Activated B cell treated with CpG ODN at 0.5 μM for 24 hours (primary cell): ENCODE data around the gene PSMC3. TPM values are rescaled to one million over a fixed set of nuclear protein-coding genes. Genes with fewer than 3 reads are reported as not detected.
"Not testable (repeated sequence)": the region's sequence is repeated elsewhere in the genome, so short reads cannot be mapped to it uniquely, and the experiment has no call there.

Experiments used
- ATAC-seq: fragments of 200-7000 bp; cut with Tn5 transposase; one replicate; pipeline ENCODE4 v1.10.0; 2021; ENCODE audit warnings: low read depth, mild to moderate bottlenecking, moderate library complexity
- CTCF ChIA-PET: fragments of 350-600 bp; sonication (Branson Sonifier 250); formaldehyde crosslinking; loops from one replicate; lab custom pipeline; 2021; ENCODE audit warnings: antibody characterized with exemption; lab: Charles Lee
- POLR2A ChIA-PET: fragments of 350-600 bp; sonication (Branson Sonifier 250); formaldehyde crosslinking; loops from one replicate; lab custom pipeline; 2021; ENCODE audit warnings: antibody characterized with exemption; lab: Charles Lee
- DNase-seq: peaks from one replicate; pipeline ENCODE4 v3.0.0; 2022
- H3K27ac Mint-ChIP-seq: one replicate; pipeline ENCODE4 v1.8.0; 2020; ENCODE audit warnings: mixed read lengths
- H3K27me3 Mint-ChIP-seq: one replicate; pipeline ENCODE4 v1.8.0; 2021; ENCODE audit warnings: mixed read lengths
- H3K36me3 Mint-ChIP-seq: one replicate; pipeline ENCODE4 v1.8.0; 2021; ENCODE audit warnings: low read depth, mixed read lengths
- H3K4me1 Mint-ChIP-seq: one replicate; pipeline ENCODE4 v1.8.0; 2021; ENCODE audit warnings: mixed read lengths
- H3K4me3 Mint-ChIP-seq: one replicate; pipeline ENCODE4 v1.8.0; 2020; ENCODE audit warnings: mild to moderate bottlenecking, mixed read lengths
- H3K9me3 Mint-ChIP-seq: one replicate; pipeline ENCODE4 v1.8.0; 2020; ENCODE audit warnings: mixed read lengths
- intact Hi-C: fragments of 100-400 bp; cut with micrococcal nuclease; formaldehyde crosslinking; loops from one replicate; pipeline ENCODE4 v1.15.1; 2024
- total RNA-seq: library from RNA; stranded (reverse); gene quantifications from 2 replicates; pipeline ENCODE4 v1.2.3, GENCODE V29; 2022
- TF ChIP-seq, protein P1 (sequence below): fragments of 200-600 bp; IDR thresholded peaks from one replicate; pipeline ENCODE4 v1.8.0; 2022; ENCODE audit warnings: antibody characterized with exemption, mild to moderate bottlenecking

Gene PSMC3
- total RNA-seq, 1 donor from 2014 or later: 101 TPM

DNA sequence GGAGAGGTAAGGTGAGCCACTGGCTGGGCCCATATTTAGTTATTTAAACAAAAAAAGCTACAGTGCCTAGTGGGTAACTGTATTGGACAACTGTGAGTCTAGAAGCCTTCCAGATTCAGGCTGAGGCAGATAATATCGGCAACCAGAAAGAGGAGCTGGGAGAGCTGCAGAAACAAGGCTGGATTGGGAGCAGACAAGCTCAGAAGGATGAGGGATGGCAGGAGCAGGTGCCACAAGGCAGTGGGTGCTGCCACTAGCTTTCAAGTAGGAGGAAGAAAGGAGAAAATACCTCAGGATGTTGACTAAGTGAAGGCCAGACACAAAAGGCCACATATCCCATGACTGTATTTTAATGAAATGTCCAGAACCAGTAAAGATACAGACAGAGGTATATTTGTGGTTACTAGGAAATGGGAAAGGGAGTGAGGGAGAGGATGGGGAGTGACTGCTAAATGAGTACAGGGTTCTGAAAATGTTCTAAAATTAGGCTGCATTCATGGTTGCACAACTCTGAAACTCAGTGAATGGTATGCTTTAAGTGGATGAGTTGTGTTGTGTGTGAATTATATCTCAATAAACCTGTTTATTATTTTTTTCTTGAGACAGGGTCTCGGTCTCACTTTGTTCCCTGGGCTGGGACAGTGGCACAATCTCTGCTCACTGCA lies 34.5 kb upstream of the PSMC3 start:
- DNase-seq: no peak
- Mint-ChIP-seq H3K27me3 (no peaks in the 10 kb centered on the region), H3K4me3 (no peak overlapping the region), H3K9me3 (no peaks in the 10 kb centered on the region), H3K36me3 (peaks cover 30% of the 10 kb centered on the region), H3K4me1 (no peaks in the 10 kb centered on the region), H3K27ac (no peak overlapping the region)
- no peak for ATAC-seq
- ChIA-PET POLR2A (no interaction called here), CTCF (no interaction called here)
- intact Hi-C loops: no loop called here
- TF ChIP-seq, protein P1, sequence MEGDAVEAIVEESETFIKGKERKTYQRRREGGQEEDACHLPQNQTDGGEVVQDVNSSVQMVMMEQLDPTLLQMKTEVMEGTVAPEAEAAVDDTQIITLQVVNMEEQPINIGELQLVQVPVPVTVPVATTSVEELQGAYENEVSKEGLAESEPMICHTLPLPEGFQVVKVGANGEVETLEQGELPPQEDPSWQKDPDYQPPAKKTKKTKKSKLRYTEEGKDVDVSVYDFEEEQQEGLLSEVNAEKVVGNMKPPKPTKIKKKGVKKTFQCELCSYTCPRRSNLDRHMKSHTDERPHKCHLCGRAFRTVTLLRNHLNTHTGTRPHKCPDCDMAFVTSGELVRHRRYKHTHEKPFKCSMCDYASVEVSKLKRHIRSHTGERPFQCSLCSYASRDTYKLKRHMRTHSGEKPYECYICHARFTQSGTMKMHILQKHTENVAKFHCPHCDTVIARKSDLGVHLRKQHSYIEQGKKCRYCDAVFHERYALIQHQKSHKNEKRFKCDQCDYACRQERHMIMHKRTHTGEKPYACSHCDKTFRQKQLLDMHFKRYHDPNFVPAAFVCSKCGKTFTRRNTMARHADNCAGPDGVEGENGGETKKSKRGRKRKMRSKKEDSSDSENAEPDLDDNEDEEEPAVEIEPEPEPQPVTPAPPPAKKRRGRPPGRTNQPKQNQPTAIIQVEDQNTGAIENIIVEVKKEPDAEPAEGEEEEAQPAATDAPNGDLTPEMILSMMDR: no peak

DNA sequence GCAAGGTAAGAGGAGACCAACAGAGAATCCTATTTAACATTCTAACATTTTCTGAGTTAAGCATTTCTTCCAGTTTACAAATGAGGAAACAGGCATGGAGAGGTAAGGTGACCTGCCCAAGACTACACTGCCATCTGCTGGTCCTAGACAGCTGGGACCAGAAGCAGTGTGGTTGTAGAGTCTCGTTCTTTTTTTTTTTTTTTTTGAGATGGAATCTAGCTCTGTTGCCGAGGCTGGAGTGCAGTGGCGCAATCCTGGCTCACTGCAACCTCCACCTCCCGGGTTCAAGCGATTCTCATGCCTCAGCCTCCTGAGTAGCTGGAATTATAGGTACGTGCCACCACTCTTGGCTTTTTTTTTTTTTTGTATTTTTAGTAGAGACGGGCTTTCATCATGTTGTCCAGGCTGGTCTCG lies 28.0 kb upstream of the PSMC3 start:
- CTCF ChIA-PET: interaction anchor here (0.5 to 1.3 kb wide), 5 partner anchors 11 to 276 kb away, joined by 3 to 6 read pairs (median 3); no protein-coding TSS in a partner anchor
- intact Hi-C loops: loop anchor here (1.0 to 2.0 kb wide), 6 partner anchors 45 to 565 kb away; partner anchors contain the start of gene SLC39A13
- not testable (repeated sequence) for H3K27ac Mint-ChIP-seq, H3K4me1 Mint-ChIP-seq, H3K9me3 Mint-ChIP-seq, H3K27me3 Mint-ChIP-seq, H3K36me3 Mint-ChIP-seq, H3K4me3 Mint-ChIP-seq
- POLR2A ChIA-PET: interaction anchor here (0.6 to 1.6 kb wide), 3 partner anchors 76 to 936 kb away, joined by 3 to 5 read pairs (median 4); partner anchors contain the start of gene SPI1
- DNase-seq (peak; percentile 24), ATAC-seq (peak; percentile 96)

DNA sequence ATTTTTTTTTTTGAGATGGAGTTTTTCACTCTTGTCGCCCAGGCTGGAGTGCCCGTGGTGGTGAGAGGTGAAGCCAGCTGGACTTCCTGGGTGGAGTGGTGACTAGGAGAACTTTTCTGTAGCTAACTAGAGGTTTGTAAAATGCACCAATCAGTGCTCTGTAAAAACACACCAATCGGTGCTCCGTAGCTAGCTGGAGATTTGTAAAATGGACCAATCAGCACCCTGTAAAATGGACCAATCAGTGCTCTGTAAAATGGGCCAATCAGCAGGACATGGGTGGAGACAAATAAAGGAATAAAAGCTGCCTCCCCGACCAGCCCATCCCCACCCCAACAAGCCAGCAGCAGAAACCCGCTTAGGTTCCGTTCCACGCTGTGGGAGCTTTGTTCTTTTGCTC lies 27.1 kb upstream of the PSMC3 start:
- POLR2A ChIA-PET: interaction anchor here (0.6 to 1.6 kb wide), 2 partner anchors 86 to 239 kb away, joined by 3 to 4 read pairs; no protein-coding TSS in a partner anchor
- no peak for DNase-seq
- Mint-ChIP-seq H3K4me1 (peaks cover 5% of the 10 kb centered on the region), H3K27ac (no peak overlapping the region), H3K36me3 (no peaks in the 10 kb centered on the region), H3K27me3 (no peaks in the 10 kb centered on the region), H3K4me3 (no peak overlapping the region), H3K9me3 (no peaks in the 10 kb centered on the region)
- intact Hi-C loops: no loop called here
- CTCF ChIA-PET: interaction anchor here (0.6 to 1.3 kb wide), 4 partner anchors 18 to 566 kb away, joined by 3 to 6 read pairs (median 3); no protein-coding TSS in a partner anchor
- no peak for ATAC-seq
- TF ChIP-seq, protein P1: no peak

DNA sequence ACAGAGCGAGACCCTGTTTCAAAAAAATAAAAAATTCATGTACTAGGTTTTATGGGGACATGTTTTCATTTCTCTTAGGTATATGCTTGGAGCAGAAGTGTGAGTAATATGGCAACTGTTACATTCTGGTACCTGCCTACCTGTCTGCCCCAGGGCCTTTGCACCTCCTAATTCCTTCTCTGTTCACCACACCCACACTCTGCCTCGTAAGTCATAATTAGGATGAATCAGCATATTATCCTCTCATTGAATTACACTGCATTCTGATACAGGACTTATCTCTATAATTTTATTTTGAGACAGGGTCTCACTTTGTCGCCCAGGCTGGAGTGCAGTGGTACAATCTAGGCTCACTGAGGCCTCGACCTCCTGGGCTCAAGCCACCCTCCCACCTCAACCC lies 25.8 kb upstream of the PSMC3 start:
- ChIA-PET CTCF (no interaction called here), POLR2A (no interaction called here)
- Mint-ChIP-seq H3K4me3 (no peak overlapping the region), H3K36me3 (no peaks in the 10 kb centered on the region), H3K4me1 (peaks cover 5% of the 10 kb centered on the region), H3K9me3 (no peaks in the 10 kb centered on the region), H3K27ac (no peak overlapping the region), H3K27me3 (no peaks in the 10 kb centered on the region)
- intact Hi-C loops: no loop called here
- DNase-seq (no peak), ATAC-seq (no peak)
- TF ChIP-seq, protein P1: no peak

DNA sequence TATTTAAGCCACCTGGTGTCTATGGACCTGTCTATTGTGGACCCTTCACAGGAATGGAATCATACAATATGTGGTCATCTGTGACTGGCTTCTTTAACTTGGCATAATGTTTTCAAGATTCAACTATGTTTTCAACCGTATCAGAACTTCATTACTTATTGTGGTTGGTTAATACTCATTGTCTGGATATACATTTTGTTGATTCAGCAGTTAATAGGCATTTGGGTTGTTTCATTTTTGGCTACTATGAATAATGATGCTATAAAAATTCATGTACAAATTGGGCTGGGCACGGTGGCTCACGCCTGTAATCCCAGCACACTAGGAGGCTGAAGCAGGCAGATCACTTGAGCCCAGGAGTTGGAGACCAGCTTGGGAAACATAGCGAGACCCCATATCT lies 25.2 kb upstream of the PSMC3 start:
- Mint-ChIP-seq H3K27ac (no peak overlapping the region), H3K9me3 (no peaks in the 10 kb centered on the region), H3K36me3 (no peaks in the 10 kb centered on the region), H3K4me3 (no peak overlapping the region), H3K4me1 (peaks cover 5% of the 10 kb centered on the region), H3K27me3 (no peaks in the 10 kb centered on the region)
- ATAC-seq: no peak
- POLR2A ChIA-PET: no interaction called here
- no peak for DNase-seq
- TF ChIP-seq, protein P1: no peak
- CTCF ChIA-PET: no interaction called here
- intact Hi-C loops: no loop called here
